ENCODE results near the gene NFAT5.
"Not testable (repeated sequence)": the region's sequence is repeated elsewhere in the genome, so short reads cannot be mapped to it uniquely, and the experiment has no call there.

NFAT5 gene, protein sequence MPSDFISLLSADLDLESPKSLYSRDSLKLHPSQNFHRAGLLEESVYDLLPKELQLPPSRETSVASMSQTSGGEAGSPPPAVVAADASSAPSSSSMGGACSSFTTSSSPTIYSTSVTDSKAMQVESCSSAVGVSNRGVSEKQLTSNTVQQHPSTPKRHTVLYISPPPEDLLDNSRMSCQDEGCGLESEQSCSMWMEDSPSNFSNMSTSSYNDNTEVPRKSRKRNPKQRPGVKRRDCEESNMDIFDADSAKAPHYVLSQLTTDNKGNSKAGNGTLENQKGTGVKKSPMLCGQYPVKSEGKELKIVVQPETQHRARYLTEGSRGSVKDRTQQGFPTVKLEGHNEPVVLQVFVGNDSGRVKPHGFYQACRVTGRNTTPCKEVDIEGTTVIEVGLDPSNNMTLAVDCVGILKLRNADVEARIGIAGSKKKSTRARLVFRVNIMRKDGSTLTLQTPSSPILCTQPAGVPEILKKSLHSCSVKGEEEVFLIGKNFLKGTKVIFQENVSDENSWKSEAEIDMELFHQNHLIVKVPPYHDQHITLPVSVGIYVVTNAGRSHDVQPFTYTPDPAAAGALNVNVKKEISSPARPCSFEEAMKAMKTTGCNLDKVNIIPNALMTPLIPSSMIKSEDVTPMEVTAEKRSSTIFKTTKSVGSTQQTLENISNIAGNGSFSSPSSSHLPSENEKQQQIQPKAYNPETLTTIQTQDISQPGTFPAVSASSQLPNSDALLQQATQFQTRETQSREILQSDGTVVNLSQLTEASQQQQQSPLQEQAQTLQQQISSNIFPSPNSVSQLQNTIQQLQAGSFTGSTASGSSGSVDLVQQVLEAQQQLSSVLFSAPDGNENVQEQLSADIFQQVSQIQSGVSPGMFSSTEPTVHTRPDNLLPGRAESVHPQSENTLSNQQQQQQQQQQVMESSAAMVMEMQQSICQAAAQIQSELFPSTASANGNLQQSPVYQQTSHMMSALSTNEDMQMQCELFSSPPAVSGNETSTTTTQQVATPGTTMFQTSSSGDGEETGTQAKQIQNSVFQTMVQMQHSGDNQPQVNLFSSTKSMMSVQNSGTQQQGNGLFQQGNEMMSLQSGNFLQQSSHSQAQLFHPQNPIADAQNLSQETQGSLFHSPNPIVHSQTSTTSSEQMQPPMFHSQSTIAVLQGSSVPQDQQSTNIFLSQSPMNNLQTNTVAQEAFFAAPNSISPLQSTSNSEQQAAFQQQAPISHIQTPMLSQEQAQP (N-terminal part only)

GRCh38 chr16:69565671-69566239 is at the start of gene NFAT5:
NFAT5 (plus strand) TSS chr16:69565966; CDS start chr16:69566302, 336 bp downstream.
- peak; percentile 27 for DNase-seq

DNA sequence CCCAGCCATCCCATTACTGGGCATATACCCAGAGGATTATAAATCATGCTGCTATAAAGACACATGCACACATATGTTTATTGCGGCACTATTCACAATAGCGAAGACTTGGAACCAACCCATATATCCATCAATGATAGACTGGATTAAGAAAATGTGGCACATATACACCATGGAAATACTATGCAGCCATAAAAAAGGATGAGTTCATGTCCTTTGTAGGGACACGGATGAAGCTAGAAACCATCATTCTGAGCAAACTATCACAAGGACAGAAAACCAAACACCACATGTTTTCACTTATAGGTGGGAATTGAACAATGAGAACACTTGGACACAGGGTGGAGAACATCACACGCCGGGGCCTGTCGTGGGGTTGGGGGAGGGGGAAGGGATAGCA is 47.9 kb upstream of the NFAT5 start:
- DNase-seq = not testable (repeated sequence)

- no peak for DNase-seq
Measured at GRCh38 chr16:69520413-69520799, 45.4 kb upstream of the NFAT5 start.

- no peak for DNase-seq
Measured at GRCh38 chr16:69520800-69521602, 44.8 kb upstream of the NFAT5 start.

- no peak for DNase-seq
Measured at GRCh38 chr16:69522041-69522578, 43.7 kb upstream of the NFAT5 start.

- DNase-seq = no peak
Measured at GRCh38 chr16:69522732-69523404, 42.9 kb upstream of the NFAT5 start.

DNA sequence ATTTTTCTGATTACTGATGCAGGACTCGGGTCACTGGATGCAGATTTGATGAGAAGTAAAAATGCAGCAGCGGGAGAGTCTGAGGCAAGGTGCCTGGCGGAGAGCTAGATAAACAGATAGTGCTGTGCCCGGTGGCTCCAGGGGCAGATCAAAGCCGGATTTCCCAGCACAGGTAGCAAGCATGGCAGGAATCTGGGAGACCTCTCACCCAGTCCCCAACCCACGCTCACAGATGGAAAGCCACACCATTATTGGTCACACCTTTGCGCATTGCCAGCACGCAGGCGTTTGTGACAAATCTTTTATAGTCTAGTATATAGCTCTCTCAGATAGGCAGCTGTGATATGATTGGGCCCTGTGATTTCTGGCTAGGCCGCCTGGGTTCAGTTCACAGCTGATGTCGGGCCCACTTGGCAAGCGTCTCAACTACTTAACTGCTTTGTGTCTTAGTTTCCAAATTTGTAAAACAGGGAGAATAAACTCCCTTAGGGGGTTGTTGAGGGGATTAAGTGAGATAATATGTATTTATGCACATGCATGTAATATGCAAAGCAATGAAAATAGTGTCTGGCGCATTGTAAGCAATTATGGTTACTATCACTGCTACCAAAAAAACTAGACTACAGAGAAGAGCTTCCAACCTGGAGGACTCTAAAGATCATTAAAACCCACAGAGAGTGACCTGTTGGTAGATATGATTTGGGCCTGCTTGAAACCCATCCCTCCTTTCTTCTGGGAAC is 42.0 kb upstream of the NFAT5 start:
- no peak for DNase-seq

DNA sequence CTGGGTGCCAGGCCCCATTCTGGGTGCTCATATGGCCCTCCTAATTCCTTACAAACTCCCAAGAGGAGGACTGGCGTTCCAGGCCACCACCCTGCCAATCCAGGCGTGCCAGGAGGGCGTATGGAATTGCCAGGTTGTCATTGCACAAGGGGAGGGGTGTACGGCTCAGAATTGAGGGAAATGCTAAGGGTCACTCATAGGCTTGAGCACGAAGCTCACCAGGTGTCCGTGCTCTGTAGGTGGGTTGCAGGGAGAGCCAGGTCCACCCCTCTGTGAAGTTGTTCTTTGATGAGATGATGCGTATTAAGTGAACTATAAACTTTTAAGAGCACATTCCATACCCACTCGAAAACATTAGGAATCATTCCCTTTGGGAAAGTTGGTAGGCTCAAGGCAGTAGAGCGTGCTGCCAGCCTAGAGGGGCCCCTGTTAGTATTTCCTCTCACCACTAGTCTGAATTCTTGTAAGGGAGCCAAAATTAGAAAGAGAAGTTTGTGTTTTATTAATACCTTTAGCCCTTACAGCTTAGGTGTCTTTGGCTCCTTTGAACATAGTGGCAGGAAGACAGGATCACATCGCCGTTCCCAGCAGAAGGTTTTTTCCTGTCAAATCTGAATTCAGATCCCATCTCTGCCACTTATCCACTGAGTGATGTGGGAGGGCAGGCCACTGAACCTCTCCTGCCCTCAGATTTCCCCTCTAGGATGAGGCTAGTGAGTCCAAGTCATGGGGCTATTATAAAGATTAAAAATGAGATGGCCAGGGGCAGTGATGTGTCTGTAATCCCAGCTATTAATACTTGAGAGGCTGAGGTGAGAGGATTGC is 38.7 kb upstream of the NFAT5 start:
- DNase-seq = no peak

DNA sequence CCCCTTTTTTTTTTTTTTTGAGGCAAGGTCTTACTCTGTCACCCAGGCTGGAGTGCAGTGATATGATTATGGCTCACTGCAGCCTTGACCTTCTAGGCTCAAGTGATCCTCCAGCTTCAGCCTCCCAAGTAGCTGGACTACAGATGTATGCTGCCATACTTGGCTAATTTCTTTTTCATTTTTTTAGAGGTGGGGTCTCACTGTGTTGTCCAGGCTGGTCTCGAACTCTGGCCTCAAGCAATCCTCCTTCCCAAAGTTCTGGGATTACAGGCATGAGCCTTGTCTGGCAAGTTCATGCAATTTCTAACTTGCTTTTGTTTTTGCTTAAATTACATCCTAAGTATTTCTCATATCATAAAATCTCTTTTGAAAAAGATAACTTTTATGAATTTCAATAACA is 33.8 kb upstream of the NFAT5 start:
- no peak for DNase-seq

- no peak for DNase-seq
Measured at GRCh38 chr16:69532641-69533455, 32.9 kb upstream of the NFAT5 start.

DNA sequence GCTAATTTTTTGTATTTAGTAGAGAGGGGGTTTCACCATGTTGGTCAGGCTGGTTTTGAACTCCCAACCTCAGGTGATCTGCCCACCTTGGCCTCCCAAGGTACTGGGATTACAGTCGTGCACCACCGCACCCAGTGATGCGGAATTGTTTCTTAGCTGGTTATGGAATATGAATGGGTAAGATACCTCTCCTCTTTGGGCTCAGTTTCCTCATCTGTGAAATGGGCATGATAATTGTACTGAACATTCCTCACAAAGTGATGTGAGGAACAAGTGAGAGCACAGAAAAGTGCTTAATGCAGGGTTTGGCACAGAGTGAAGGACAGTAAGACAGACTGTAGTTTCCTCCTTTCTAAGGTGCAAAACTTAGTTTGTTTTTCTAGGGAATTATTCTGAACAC is 31.0 kb upstream of the NFAT5 start:
- no peak for DNase-seq

DNA sequence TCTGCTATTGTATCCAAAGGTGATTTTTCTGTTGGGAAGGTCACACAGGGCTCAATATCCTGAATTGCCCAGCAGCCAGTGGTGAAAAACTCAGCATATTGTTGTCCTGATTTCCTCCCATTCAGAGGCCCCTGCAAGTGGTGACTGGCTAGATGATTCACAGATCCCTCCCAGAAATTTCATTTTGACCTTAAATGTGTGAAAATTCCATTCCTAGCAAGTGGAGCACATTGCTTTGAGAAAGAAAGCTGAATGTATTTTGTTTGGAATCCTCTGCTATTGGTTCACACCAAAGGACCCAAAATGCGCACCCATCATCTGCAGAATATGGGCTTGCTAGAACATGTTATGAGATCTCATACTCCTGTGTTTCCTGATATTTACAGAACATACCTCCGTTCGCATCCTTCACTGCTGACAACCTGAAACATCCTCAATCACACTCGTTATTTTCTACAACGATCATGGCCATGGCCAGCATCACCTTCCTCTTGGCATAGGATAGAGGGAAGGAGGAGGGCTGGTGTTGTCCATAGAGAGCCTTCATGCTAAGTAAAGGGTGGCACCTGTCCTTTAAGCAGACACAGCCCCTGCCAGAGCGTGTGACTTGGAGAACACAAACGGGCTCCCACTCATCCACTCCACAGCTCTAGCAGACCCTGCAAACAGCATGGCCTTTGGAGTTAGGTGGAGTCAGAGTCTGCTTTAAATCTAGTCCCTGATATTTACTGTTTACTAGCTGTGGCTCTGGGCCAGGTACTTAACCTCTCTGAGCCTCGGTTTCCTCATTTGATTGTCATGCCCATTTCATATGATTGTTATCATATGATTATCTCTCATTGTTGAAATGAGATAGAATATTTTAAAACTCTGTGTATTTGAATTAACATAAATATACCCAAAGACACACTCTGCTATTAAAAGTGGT is 30.4 kb upstream of the NFAT5 start:
- DNase-seq = no peak

DNA sequence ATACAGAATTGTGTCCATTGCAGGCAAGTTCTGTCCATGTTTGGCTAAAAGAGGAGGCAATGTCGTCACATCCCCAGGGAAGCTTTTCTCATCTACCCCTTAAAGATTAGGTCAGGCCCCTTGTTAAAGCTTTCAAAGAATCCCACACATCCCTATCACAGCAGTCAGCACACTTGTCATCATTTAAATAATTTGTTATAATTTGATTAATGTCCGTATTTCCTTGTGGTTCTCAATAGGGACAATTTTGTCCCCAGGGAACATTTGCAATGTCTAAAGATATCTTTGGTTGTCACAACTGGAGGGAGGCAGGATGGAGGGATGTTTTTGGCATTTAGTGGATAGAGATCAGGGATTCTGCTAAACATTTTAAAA is 28.1 kb upstream of the NFAT5 start:
- DNase-seq = no peak

DNA sequence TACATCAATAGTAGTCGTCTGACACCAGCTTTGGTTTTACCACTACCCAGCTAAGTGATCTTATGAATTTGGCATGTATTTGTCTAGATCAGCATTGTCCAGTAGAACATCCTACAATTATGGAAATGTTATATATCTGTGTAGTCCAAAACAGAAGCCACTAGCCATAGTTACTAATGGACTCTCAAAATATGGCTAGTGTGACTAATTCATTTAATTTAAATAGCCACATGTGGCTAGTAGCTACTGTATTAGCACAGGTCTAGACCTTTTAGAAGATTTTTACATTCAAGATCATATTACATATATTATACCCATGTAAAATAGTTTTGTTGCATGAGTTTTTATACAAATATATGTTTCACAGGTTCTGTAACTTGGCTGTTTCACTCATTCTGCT is 27.0 kb upstream of the NFAT5 start:
- DNase-seq = no peak

- no peak for DNase-seq
Measured at GRCh38 chr16:69542974-69543373, 22.8 kb upstream of the NFAT5 start.

GRCh38 chr16:69544088-69544487 is 21.7 kb upstream of the NFAT5 start:
- DNase-seq = no peak

DNA sequence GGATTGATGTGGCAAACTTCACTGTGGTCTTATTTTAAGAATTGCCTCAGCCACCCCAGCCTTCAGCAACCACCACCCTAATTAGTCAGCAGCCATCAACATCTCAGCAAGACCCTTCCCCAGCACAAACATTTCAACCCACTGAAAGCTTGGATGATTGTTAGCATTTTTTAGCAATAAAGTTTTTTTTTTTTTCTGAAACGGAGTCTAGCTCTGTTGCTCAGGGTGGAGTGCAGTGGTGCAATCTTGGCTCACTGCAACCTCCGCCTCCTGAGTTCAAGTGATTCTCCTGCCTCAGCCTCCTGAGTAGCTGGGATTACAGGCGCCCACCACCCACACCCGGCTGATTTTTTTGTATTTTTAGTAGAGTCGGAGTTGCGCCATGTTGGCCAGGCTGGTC is 19.1 kb upstream of the NFAT5 start:
- not testable (repeated sequence) for DNase-seq

Measured in NCI-H1417 treated with DMSO at 0.1 percent for 48 hours (cell line).